Limb (tissue), 2 donors: ENCODE results near the gene TBATA.

Experiments
- DNase-seq, 2 donors: peaks; one replicate each; pipeline ENCODE4 v3.0.0-alpha.2; 2016; ENCODE audit errors: extremely low spot score in 2 of 2

TBATA gene

GRCh38 chr10:70762441-70763175 lies 22.6 kb downstream of the TBATA start:
- no peak for DNase-seq

- no peak for DNase-seq
Measured at GRCh38 chr10:70761727-70762350, 23.3 kb downstream of the TBATA start.

- peak in 1 of 2 donors; percentile 63 for DNase-seq
Measured at GRCh38 chr10:70761031-70761601, 24.1 kb downstream of the TBATA start.

GRCh38 chr10:70760271-70760787 lies 24.8 kb downstream of the TBATA start:
- DNase-seq = no peak

GRCh38 chr10:70759781-70760180 lies 25.4 kb downstream of the TBATA start:
- DNase-seq = no peak

GRCh38 chr10:70758757-70759514 lies 26.2 kb downstream of the TBATA start:
- DNase-seq = peak; percentile 84 to 88

- no peak for DNase-seq
Measured at GRCh38 chr10:70757856-70758255, 27.3 kb downstream of the TBATA start.

- DNase-seq = peak in 1 of 2 donors; percentile 6
Measured at GRCh38 chr10:70756700-70757360, 28.3 kb downstream of the TBATA start.

- DNase-seq = no peak
Measured at GRCh38 chr10:70753841-70754621, 31.1 kb downstream of the TBATA start.

- no peak for DNase-seq
Measured at GRCh38 chr10:70753026-70753663, 32.0 kb downstream of the TBATA start.

GRCh38 chr10:70752571-70752970 lies 32.6 kb downstream of the TBATA start:
- DNase-seq = no peak

- DNase-seq = no peak
Measured at GRCh38 chr10:70751991-70752390, 33.2 kb downstream of the TBATA start.

GRCh38 chr10:70751356-70751755 lies 33.8 kb downstream of the TBATA start:
- no peak for DNase-seq

GRCh38 chr10:70750156-70750703 lies 34.9 kb downstream of the TBATA start:
- DNase-seq = no peak

- DNase-seq = no peak
Measured at GRCh38 chr10:70749756-70750155, 35.4 kb downstream of the TBATA start.

GRCh38 chr10:70748801-70749573 lies 36.2 kb downstream of the TBATA start:
- DNase-seq = no peak

- no peak for DNase-seq
Measured at GRCh38 chr10:70748305-70748704, 36.9 kb downstream of the TBATA start.

- no peak for DNase-seq
Measured at GRCh38 chr10:70747192-70747965, 37.8 kb downstream of the TBATA start.
